GM12865 (cell line): ENCODE measurements around the gene CRISPLD2.

Experiments used
- DNase-seq: peaks from one replicate; pipeline ENCODE4 v3.0.0; 2010; ENCODE audit warnings: low read depth
- H3K4me3 ChIP-seq: 2 replicates; pipeline ENCODE4 v1.5.1; 2011; ENCODE audit warnings: mild to moderate bottlenecking, low read depth, low read length, control low read depth
- CTCF ChIP-seq: IDR thresholded peaks from 2 replicates; pipeline ENCODE4 v1.5.1; 2011; ENCODE audit warnings: low read length, control low read depth, low read depth, inconsistent platforms; ENCODE audit not compliant: insufficient read depth; ENCODE audit errors: missing control alignments

Gene CRISPLD2

GRCh38 chr16:84911486-84912216 lies 91.9 kb downstream of the CRISPLD2 start:
- no peak for TF ChIP-seq CTCF
- H3K4me3 ChIP-seq = no peak overlapping the region
- DNase-seq = no peak

GRCh38 chr16:84913315-84913714 lies 93.5 kb downstream of the CRISPLD2 start:
- H3K4me3 ChIP-seq = no peak overlapping the region
- TF ChIP-seq CTCF = no peak
- no peak for DNase-seq

- no peak for DNase-seq
- no peak overlapping the region for H3K4me3 ChIP-seq
- TF ChIP-seq CTCF = no peak
Observed at GRCh38 chr16:84914273-84914672, 94.5 kb downstream of the CRISPLD2 start.

- DNase-seq = no peak
- no peak for TF ChIP-seq CTCF
- no peak overlapping the region for H3K4me3 ChIP-seq
Observed at GRCh38 chr16:84916178-84916577, 96.4 kb downstream of the CRISPLD2 start.

DNA sequence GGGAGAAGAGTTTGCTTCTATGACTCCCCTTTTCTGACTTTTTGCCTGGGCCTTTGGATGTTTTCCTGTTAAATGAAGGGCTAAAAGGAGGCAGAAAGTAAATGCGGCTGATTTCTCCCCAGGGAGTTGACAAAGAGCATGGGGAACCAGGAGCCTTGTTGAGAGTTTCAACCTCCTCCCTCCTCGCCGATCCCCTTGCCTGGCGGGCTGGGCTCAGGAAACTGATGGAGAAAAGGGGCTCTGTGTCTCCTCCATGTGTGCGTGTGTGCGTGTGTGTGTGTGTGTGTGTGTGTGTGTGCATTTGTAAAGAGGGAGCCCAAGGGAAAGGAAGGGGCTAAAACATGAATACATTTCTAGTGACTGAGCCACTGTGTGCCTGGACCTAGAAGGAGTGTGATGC lies 97.1 kb downstream of the CRISPLD2 start:
- TF ChIP-seq CTCF = no peak
- no peak for DNase-seq
- no peak overlapping the region for H3K4me3 ChIP-seq

GRCh38 chr16:84917492-84917891 lies 97.7 kb downstream of the CRISPLD2 start:
- no peak for DNase-seq
- no peak for TF ChIP-seq CTCF
- no peak overlapping the region for H3K4me3 ChIP-seq
